Stimulated activated CD8-positive, alpha-beta memory T cell treated with anti-CD3 and anti-CD28 coated beads, Interleukin-15, amount 100 ng/mL, for 24 hours (primary cell): ENCODE results near the gene AASDHPPT.

Experiments used
- DNase-seq: peaks from one replicate; pipeline ENCODE4 v3.0.0-alpha.2; 2020; ENCODE audit warnings: low read depth

AASDHPPT gene

GRCh38 chr11:106086135-106086534 is 8.7 kb downstream of the AASDHPPT start:
- DNase-seq = no peak

DNA sequence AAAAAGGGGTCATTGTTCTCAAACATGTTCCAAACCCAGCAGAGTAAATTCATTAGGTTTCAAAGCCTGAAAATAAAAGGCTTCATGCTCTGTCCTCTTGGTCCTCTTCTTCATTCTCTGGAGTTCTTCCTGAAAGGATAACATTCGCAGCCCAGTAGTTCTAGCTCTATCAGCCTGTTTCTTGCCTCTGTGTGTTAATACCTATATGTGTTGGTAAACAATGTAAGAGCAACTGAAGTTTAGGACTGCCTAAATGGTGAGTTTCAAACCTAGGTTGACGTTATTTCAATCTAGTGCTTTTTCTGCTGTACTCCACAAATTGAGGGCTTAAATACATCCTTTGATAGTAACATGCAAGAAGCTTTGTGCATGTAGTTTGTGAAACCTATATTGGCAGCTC is 9.4 kb downstream of the AASDHPPT start:
- no peak for DNase-seq

DNA sequence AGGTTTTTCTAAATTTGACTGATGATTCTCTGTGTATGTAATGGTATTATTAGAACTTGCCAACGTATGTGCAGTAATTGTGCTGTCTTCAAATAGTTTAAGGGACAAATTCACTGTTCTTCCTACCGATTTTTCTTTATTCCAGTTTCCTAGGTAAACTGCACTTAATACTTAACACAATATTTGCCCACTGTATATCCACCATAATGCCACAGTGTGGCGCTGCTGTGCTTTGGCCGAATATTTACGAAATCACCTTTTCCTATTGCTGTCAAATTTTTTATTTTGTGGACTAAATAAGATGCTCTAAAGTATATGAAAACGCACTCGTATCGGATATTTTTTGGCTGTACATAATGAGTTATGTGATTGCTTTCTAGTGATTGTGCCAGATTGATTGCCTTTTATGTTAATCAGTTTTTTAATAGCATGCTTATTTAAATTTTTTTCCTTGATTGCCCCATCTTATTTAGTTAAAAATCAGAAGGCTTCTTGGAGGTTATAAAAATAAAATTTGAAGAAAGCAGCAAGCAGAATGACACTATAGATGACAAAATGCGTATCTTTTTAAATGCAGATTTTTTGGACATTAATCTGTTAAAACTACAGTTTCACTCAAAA is 10.5 kb downstream of the AASDHPPT start:
- no peak for DNase-seq

GRCh38 chr11:106088896-106089295 is 11.4 kb downstream of the AASDHPPT start:
- no peak for DNase-seq

DNA sequence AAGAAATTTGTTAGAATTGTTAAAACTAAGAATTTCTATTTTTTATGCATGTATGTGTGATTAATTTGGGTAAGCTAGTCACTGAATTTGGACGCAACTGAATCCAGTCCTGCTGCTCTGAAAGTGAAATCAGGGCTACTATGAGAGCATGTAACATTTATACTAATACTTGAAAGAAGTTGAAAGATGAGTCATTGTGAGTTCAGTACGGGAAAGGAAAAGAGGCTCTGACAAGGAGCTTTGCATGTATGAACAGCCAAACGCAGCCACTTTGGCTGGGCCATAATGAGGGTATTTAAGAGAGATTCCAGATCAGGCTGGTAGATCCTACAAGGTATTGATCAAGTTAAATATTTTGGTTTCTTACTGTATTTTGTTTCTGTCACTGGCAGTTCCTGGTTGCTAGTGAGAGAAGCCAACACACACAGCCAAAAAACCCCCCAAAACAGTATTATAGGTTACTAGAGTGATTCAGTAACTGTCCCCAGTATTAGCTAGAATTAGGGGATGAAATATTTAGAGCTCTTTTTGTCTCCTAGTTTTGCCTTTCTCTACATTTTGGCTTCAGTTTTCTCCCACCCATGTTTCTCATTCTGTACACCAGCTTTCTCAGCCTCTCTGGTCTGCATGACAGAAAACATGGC is 14.1 kb downstream of the AASDHPPT start:
- no peak for DNase-seq

DNA sequence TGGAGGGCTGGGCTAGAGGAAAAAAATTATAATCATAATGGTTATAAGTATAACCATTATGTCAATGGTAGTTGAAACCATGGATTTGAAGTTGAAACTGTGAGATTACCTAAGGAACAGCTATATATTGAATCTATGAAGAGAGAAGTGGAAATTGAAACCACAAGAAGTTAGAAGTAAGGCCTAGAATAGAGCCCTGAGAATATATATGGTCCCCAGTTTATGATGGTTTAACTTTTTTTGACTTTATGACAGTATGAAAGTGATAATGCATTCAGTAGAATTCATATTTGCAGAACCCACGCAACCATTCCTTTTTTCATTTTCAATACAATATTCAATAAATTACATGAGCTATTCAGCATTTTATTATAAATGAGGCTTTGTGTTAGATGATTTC is 15.0 kb downstream of the AASDHPPT start:
- no peak for DNase-seq

DNA sequence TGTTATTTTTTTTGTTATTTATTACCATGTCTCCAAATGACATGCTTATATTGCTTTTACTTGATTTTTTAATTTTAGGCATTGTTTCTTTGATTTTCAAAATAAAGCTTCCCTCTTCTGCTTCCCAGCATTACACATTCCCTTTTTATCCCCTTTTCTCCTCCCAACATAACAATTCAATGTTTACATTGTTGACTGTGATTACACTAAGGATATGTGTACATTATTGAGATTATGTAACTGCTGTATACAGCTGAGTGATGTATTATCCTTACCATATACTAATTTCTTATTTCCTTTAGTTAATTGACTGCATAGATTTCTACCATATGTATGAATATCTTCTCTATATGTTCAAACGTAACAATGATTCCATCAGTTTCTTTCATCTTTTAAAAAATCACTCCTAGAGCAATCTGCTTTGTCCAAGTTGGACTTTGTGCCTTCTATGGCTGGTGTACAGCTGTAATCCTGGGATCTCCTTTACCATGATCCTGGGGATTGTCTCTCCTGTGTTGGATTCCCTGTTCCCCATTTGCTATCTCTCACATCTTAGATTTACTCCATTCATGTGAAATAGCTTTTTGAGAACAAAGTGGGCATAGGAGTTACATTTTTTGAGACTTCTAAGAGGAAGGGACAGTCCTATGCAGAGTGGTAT is 21.6 kb downstream of the AASDHPPT start:
- no peak for DNase-seq

DNA sequence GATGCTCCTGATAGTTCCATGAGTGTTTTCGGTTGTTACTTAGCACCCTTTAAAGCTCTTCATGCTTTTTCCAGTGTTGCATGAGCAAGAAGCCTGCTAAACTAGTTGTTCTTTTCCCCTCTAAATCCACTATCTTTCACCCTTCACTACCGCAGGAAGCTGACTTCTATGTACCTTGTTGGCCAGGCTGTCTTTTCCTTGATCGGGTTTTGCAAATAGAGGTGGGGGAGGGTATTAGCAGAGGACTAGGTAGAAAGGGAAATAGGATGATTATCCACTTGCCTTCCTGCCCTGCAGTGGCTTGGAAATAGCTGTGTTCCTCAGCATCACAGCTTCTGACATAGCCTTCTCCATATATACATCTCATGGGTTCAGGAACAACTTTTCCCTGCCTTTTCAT is 23.9 kb downstream of the AASDHPPT start:
- no peak for DNase-seq

- DNase-seq = no peak
Observed at GRCh38 chr11:106101819-106102218, 24.4 kb downstream of the AASDHPPT start.

DNA sequence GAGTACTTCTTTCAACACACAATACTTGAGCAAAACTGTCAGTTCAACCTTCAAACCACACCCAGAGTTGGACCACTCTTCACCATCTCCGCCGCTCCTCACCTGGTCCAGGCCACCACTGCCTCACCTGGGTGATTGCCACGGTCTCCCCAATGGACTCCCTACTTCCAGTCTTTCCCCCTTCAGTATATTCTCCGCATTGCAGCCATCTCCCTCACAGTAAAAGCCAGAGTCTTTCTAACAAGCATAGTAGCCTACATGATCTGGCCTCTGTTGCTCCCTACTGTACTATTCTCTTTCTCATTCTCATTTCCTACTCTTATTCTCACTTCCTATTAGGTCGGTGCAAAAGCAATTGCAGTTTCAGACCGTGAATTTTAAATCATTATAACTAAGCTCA is 28.5 kb downstream of the AASDHPPT start:
- DNase-seq = no peak

DNA sequence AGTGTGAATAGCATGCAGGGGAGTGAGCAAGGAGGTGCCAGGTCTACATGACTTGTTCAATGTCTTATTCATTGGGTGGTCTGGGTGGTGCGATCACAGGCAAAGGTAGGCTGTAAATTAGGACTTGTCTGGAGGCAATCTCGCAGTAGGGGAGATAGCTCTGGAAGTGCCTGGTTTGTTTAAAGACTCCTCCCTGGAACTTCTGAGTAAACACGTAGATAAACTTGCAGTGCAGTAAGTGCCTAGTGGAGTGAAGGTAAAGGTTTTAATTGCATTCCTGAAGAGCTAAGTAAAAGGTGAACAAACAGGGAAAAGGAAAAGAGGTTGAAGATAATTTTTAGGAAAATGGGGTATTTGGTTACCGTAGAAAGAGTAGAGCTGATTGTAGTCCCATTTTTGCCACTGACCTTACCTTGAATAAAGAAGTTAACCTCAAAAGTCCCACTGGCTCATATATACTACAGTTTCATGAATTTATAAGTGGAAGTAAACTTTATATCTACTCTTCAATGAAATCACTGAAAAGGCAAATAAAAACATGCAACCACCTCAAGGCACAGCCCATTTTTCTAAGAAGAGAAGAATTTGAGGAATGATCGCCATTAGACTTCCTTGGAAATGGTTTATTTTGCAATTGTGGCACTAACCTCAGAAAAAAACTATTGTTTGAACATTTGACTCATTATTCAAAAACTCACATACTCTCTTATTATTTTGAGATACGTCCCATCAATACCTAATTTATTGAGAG is 44.3 kb downstream of the AASDHPPT start:
- no peak for DNase-seq

- DNase-seq = no peak
Observed at GRCh38 chr11:106127604-106128003, 50.1 kb downstream of the AASDHPPT start.

DNA sequence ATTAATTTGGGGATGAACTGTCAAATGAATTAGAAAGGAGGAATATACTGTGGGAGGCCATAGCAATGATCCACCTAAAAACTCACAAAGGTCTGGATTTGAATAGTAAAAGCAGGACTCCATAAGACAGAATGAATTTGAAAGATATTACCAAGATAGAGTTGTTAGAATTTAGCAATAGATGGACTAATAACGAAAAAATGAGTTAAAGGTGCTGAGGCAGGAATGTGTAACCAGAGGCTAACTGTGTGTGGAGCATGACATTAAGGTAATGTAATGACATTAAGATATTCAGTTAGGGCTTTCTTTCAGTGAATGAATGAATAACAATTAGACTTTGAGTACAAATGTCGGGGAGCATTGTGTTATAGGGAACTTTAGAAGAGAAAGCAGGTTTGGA is 51.3 kb downstream of the AASDHPPT start:
- no peak for DNase-seq

DNA sequence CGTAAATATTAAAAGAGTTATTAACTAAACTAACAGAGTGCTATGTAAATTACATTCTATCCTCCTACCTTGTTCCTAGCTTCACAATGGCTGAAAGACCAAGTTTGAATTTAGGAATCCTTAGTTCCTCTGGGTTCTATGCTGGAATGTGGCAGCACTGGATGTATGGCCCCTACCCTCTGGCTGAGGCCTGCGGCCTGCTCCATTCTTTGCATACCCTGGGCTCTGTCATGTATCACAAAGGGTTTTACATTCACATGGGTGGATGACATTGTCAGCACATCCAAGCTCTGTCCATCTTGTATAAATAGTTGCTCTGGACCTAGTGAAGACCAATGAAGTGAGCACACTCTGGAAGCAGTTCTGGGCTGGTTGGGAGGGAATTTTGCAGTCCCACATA is 54.5 kb downstream of the AASDHPPT start:
- no peak for DNase-seq

DNA sequence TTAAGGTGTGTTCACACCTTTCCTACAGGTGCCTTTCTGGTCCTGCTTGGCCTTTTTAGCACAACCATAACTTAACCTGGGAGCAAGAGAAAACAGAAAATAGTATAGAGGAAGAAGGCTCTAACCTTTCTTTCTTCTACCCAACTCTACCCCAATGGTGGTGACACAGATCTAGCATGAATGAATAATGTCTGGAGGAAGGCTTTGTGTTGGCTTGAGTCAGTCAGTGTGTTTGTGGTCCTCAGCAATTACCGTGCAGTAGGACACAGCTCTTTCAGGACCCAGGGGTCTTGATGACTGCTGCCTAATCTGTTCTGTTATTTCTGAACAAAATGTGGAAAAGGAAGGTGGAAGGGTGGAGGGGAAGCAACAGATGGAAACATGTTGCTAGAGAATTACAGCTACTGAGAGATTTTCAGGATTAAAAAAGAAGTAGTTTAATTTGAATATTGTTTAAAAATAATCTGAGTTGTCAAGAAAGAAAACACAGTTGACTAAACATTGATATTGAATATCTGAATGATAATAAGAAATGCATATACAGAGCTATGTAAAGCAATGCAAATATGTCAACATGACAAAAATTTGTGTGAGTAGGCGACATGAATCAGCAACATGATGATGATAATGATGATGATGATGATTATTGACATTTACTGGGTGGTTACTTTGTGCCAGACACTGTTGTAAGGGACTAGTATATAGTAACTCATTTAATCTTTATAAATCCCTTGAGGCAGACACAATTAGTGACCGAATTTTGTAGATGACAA is 55.3 kb downstream of the AASDHPPT start:
- no peak for DNase-seq

- no peak for DNase-seq
Observed at GRCh38 chr11:106133529-106133928, 56.1 kb downstream of the AASDHPPT start.

DNA sequence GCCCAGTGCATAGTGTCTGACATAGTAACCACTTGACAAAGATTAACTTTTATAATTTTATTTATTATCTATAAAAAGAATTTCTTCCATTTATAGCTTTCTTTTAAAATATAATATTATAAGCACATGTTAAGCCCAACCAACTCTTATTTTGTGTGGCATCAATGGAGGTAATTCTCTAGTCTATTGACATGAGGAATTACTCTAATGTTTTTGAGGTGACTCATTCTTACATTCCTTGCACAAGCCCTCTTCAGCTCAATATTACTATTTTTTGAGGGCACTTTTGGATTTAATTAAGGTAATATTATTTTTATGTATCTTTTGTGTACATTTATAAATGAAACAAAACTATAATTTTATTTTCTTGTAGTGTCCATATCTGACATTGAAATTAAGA is 59.6 kb downstream of the AASDHPPT start:
- no peak for DNase-seq

DNA sequence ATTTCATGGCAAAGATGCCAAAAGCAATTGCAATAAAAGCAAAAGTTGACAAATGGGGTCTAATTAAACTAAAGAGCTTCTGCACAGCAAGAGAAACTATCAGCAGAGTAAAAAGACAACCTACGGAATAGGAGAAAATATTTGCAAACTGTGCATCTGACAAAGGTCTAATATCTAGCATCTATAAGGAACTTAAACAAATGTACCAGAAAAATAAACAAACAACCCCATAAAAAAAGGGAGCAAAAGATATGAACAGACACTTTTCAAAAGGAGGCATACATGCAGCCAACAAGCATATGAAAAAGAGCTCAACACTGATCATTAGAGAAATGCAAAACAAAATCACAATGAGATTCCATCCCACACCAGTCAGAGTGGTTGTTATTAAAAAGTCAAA is 60.3 kb downstream of the AASDHPPT start:
- no peak for DNase-seq
